GM21423 (cell line): ENCODE measurements around the gene IRF6.
"Not testable (repeated sequence)": the region's sequence is repeated elsewhere in the genome, so short reads cannot be mapped to it uniquely, and the experiment has no call there.

Source experiments
- ATAC-seq: cut with Tn5 transposase; IDR thresholded peaks from one replicate; pipeline ENCODE4 v1.9.1; 2021; ENCODE audit warnings: mild to moderate bottlenecking, moderate library complexity; ENCODE audit not compliant: unreplicated experiment

Gene IRF6

GRCh38 chr1:209823143-209824041, 17.4 kb upstream of the IRF6 start:
- ATAC-seq, result peak; percentile 36

DNA sequence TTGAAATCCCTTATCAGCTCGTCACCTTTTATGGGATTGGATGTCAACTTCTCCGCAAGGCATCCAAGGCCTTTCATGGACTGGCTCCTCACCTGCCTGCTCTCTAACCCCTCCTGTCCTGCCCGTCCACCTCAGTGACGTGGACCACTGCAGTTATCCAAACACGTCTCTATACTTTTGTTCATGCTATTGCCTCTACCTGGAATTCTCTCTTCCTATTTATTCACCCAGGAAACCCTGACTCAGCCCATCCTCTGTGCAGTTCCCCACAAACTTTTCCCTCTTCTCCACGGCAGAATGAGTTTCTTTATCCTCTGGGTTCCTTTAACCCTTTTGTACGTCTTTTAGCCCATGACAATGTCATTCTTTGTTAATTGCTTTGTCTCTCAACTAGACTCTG, 16.8 kb upstream of the IRF6 start:
- ATAC-seq, result no peak

GRCh38 chr1:209820986-209821385, 15.0 kb upstream of the IRF6 start:
- no peak for ATAC-seq

DNA sequence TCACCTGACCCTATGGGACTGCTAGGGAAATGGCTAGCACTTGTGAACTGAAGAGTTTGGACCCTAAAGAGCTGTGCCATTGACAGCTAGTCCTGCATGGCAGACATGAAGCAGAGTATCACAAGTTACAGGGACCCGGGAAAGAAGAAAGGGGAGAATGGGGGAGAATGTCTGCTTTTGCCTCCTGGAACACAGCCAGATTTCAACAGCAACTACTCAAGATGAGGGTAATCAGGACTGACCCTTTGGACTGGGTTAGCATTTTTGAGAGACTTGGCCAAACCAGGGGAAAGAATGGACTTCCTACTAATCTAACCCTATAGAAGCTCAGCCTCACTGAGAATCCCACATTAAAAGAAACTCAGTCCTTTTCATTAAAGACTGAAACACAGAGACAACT, 13.1 kb upstream of the IRF6 start:
- ATAC-seq, result no peak

- no peak for ATAC-seq
These were observed 11.7 kb upstream of the IRF6 start for GRCh38 chr1:209817691-209818090.

- no peak for ATAC-seq
These were observed 11.0 kb upstream of the IRF6 start for GRCh38 chr1:209816923-209817322.

DNA sequence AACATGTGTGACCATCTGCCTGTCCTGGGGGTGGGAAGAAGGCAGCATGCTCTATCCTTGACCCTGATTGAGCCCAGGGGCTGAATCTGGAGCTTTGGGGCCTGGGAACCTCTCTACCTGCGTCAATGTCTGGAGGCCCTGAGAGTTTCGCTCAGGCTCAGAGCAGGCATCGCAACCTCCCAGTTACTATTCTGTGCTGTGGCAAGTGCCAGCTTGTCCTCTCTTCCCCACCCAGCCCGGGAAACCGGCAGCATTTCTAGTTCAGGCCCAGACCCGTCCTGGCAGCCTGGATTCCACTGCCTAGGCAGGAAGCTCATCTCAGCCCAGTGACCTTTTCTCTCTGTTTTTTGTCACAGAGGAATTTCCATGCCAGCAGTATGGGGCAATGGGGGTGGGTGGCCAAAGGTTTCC, 10.0 kb upstream of the IRF6 start:
- ATAC-seq, result no peak

GRCh38 chr1:209815490-209815889, 9.5 kb upstream of the IRF6 start:
- no peak for ATAC-seq

DNA sequence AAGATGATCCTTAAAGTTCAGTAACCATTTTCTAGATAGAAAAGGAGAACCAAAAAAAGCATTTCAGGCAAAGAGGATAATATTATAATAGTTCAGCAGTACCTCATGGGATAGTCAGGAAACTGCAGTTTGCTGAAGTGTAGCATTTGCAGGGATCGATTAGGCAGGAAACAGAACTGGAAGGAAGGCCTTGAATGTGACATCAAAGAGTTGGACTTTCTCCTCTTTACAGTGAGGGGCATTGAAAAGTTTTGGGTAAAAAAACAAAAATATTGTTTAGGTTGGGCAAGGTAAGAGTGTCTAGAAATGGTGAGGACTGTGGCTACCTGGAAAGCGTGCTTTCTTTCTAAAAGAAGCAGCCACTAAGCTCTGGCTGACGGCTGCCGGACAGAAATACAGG, 8.0 kb upstream of the IRF6 start:
- ATAC-seq, result no peak

DNA sequence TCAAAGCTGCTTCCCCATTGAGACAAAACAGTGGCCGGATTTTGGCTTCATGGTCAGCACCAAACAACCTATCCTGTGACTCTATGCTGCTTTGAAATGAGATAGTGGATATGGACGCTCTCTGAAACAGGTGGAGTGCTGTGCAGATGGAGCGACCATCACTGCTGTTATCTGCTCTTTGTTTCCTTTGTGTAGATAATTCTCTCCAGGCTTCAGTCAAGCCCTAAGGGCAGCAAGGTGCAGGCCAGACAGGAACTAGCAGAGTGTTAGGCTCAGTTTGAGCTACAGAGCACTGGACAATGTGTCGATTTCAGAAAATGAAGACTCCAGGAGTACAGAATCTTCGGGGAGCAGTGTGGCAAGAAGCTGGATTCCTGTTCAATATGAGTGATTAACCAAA, 4.8 kb upstream of the IRF6 start:
- no peak for ATAC-seq

DNA sequence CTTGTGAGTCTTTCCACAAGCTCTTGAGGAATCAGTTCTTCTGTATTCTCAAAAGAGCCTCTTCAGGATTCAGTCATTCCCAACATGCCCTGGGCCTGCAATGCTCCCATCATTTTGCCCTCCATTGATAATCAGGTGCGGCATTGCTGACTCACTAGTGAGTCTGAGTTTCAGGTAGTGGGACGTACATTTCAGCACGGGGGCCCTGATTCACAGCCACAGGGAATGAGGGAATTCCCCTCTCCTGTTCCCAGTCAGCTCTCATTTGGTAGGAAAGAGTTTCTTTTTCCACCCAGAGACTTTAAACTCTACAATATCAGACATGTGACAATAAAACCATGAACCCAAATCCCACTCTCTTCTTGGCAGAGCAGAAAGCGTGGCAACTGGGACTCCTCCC, 3.7 kb upstream of the IRF6 start:
- ATAC-seq, result no peak

DNA sequence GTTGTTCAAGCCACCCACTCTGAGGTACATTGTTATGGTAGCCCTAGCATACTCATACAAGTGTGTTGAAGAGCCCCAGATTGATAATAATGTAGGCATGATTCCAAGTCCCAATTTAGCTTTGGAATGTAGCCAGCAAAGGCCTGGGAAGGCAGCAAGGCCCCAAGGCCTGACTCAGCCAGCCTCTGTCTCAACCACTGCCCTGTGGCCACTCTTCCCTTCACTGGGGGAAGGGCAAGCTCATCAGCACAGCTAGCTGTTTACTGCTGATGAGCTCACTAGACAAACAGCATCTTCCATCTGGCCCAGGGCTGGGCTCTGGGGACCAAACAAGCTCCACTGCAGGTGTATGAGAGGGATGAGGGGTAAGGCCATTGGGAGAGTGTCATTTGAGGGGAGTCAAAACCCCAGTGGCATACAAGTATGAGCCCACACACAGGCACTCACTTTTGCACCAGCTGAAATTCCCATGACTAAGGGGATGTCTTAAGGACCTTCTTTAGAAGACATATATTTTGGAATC, 2.2 kb upstream of the IRF6 start:
- ATAC-seq, result no peak

GRCh38 chr1:209807509-209807908, 1.6 kb upstream of the IRF6 start:
- no peak for ATAC-seq

DNA sequence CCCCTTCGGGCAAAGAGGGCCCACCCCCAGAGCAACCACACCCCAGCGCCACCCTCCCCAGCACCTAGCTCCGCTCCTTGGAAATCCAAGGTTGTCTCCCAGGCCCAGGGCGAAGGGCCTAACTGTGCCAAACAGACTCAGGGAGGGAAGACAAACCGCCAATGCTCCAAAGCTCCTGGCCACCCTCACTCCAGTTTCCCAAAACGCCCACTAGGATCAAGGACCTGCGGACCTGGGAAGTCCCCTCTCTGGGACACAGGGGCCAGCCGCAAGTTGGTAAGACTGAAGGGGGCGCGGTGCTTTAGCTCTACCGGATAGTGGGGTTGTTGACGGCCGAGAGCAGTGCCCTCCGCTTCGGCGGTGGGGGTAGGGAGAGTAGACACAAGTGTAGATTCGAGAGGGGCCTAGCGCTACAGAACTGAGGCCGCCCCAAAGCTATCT, 581 bp downstream of the IRF6 start:
- no peak for ATAC-seq

DNA sequence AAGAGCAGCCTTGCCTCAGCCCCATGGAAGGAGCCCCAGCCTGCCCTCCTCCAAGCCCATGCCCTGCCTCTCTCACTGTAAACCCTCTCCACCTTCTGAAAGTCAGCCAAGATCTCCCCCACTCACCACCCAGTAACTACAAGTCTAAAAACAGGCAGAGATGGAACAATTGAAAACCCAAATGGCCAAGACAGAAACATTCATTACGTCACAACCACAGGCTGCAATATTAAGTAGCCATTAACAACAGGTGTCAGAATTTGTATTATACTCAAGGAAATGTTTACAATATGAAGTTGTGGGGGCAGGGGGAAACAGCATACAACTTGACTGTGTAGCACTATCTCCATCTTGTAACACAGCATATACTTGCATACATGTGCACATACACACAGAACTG, 2.4 kb downstream of the IRF6 start:
- no peak for ATAC-seq

GRCh38 chr1:209802780-209803152, 3.2 kb downstream of the IRF6 start:
- ATAC-seq, result no peak

- ATAC-seq, result no peak
These were observed 3.7 kb downstream of the IRF6 start for GRCh38 chr1:209802117-209802779.

GRCh38 chr1:209800984-209801834, 4.7 kb downstream of the IRF6 start:
- no peak for ATAC-seq

DNA sequence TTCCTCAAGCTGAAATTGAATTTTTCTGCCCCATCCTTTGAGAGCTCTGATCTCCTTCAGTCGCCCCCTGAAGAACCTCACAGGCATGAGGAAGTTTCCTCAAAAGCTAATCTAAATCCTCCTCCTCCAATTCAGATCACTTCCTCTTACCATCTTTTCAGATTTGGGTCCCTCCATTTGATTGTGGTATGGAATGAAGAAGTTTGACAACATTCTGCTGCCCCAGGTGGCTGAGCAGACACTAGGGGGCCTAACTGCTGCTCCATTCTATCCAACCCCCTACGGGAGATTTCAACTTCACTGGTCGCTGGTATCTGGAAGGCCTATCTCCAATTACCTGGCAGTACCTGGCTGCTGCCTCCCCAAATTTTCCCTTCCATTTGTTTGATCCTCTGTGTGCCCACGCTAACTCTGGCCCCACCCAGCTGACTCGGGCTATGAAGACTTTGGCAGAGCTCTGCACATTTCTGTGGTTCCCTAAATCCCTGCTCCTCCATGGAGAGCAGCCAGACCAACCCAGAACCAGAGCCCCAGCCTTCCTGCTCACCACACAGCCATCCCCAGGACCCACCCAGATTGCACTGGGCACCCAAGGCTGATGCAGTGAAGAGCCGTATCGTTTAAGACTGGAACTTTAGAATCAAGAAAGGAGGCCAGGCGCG, 7.8 kb downstream of the IRF6 start:
- no peak for ATAC-seq

- ATAC-seq, result not testable (repeated sequence)
These were observed 12.2 kb downstream of the IRF6 start for GRCh38 chr1:209793711-209794110.

GRCh38 chr1:209791920-209792319, 14.0 kb downstream of the IRF6 start:
- ATAC-seq, result no peak
